Activated CD8-positive, alpha-beta memory T cell treated with anti-CD3 and anti-CD28 coated beads for 4 hours (primary cell): ENCODE measurements around the gene LYPD6.

Experiments used
- DNase-seq, 2 donors: peaks; one replicate each; pipeline ENCODE4 v3.0.0-alpha.2; 2020; ENCODE audit warnings: low read depth in 2 of 2

LYPD6 gene

GRCh38 chr2:149409506-149409905 is 79.1 kb downstream of the LYPD6 start:
- no peak for DNase-seq

- no peak for DNase-seq
These were observed 80.5 kb downstream of the LYPD6 start for GRCh38 chr2:149410701-149411484.

GRCh38 chr2:149413487-149413886 is 83.1 kb downstream of the LYPD6 start:
- DNase-seq, result no peak

GRCh38 chr2:149415086-149415485 is 84.7 kb downstream of the LYPD6 start:
- DNase-seq, result no peak

- DNase-seq, result no peak
These were observed 87.7 kb downstream of the LYPD6 start for GRCh38 chr2:149418065-149418464.

GRCh38 chr2:149420053-149420963 is 89.9 kb downstream of the LYPD6 start:
- DNase-seq, result no peak

GRCh38 chr2:149421791-149422190 is 91.4 kb downstream of the LYPD6 start:
- DNase-seq, result no peak

- no peak for DNase-seq
These were observed 92.1 kb downstream of the LYPD6 start for GRCh38 chr2:149422337-149422990.

- no peak for DNase-seq
These were observed 92.6 kb downstream of the LYPD6 start for GRCh38 chr2:149422991-149423338.

GRCh38 chr2:149423630-149424029 is 93.2 kb downstream of the LYPD6 start:
- no peak for DNase-seq

- no peak for DNase-seq
These were observed 97.0 kb downstream of the LYPD6 start for GRCh38 chr2:149427387-149427786.

GRCh38 chr2:149428783-149429182 is 98.4 kb downstream of the LYPD6 start:
- DNase-seq, result no peak

GRCh38 chr2:149430743-149431736 is 100.7 kb downstream of the LYPD6 start:
- no peak for DNase-seq

- DNase-seq, result no peak
These were observed 108.1 kb downstream of the LYPD6 start for GRCh38 chr2:149438330-149438960.

- no peak for DNase-seq
These were observed 110.9 kb downstream of the LYPD6 start for GRCh38 chr2:149441255-149441654.

GRCh38 chr2:149442346-149442745 is 112.0 kb downstream of the LYPD6 start:
- DNase-seq, result no peak

GRCh38 chr2:149443150-149443549 is 112.8 kb downstream of the LYPD6 start:
- no peak for DNase-seq

- DNase-seq, result no peak
These were observed 116.4 kb downstream of the LYPD6 start for GRCh38 chr2:149446748-149447147.

GRCh38 chr2:149448315-149448714 is 117.9 kb downstream of the LYPD6 start:
- DNase-seq, result no peak

- no peak for DNase-seq
These were observed 118.6 kb downstream of the LYPD6 start for GRCh38 chr2:149449017-149449416.
